ENCODE data around the gene USP9X.

- TF ChIP-seq CTCF (conservative IDR thresholded peaks at IDR 0.05; ENCODE audit: low read length), result no peak
- TF ChIP-seq EZH2phosphoT487 (IDR thresholded peaks at IDR 0.05; ENCODE audit: borderline replicate concordance, low read depth, low read length), result no peak
These were observed 172.6 kb downstream of the USP9X start for GRCh38 chrX:41257801-41258200.
